Stomach (tissue), 9 donors: Measurements from ENCODE around the gene PIK3R6. TPM values are rescaled to one million over a fixed set of nuclear protein-coding genes. Genes with fewer than 3 reads are reported as not detected.

Experiments used
- DNase-seq, 2 donors: peaks; one replicate each; pipeline versions ENCODE4 v3.0.0 to v3.0.0-alpha.2; 2013 to 2019
- H3K27ac ChIP-seq, 5 donors: fragments of 200-600 bp in 4 of 5; sonication (generic) in 4 of 5; one replicate each; pipeline ENCODE4 v1.5.1; 2013 to 2019; ENCODE audit warnings: mild to moderate bottlenecking in 1 of 5, moderate library complexity in 1 of 5
- H3K27me3 ChIP-seq, 3 donors: fragments of 200-600 bp; sonication (generic); one replicate each; pipeline ENCODE4 v1.5.1; 2017 to 2019; ENCODE audit warnings: mixed run types in 1 of 3
- H3K36me3 ChIP-seq, 4 donors: fragments of 200-600 bp; sonication (generic); 1 replicate in 3 of 4; 2 replicates in 1 of 4; pipeline ENCODE4 v1.5.1; 2016 to 2019
- H3K4me1 ChIP-seq, 4 donors: fragments of 200-600 bp; sonication (generic); one replicate each; pipeline ENCODE4 v1.5.1; 2016 to 2019
- H3K4me3 ChIP-seq, 4 donors: fragments of 200-600 bp; sonication (generic) in 3 of 4; one replicate each; pipeline ENCODE4 v1.5.1; 2016 to 2019; ENCODE audit warnings: mild to moderate bottlenecking in 1 of 4
- H3K9me3 ChIP-seq, 4 donors: fragments of 200-600 bp; sonication (generic); one replicate each; pipeline ENCODE4 v1.5.1; 2016 to 2019
- CTCF ChIP-seq, 7 experiments: fragments of 450-650 bp in 4 of 7; fragments of 200-600 bp in 3 of 7; sonication (generic) in 3 of 7; IDR thresholded peaks; one replicate each; pipeline ENCODE4 v1.5.1; 2016 to 2019; ENCODE audit warnings: antibody characterized with exemption in 7 of 7, control low read depth in 2 of 7, mild to moderate bottlenecking in 1 of 7
- EP300 ChIP-seq: sonication (generic); formaldehyde crosslinking; IDR thresholded peaks from one replicate; pipeline ENCODE4 v1.6.1; 2017; ENCODE audit warnings: antibody characterized with exemption
- POLR2A ChIP-seq, 4 donors: fragments of 450-650 bp; IDR thresholded peaks; one replicate each; pipeline ENCODE4 v1.6.1; 2016; ENCODE audit warnings: antibody characterized with exemption in 4 of 4, control low read depth in 2 of 4, mild to moderate bottlenecking in 1 of 4, moderate library complexity in 1 of 4
- POLR2AphosphoS5 ChIP-seq, 3 donors: sonication (generic); formaldehyde crosslinking; IDR thresholded peaks; one replicate each; pipeline ENCODE4 v1.6.1; 2016; ENCODE audit warnings: antibody characterized with exemption in 3 of 3
- WGBS, 5 donors: extraction: QIAGEN DNeasy Blood & Tissue Kit in 3 of 5; methylation state at CpG; one replicate each; pipeline versions ENCODE4 v1.1.5 to v1.1.7; 2013 to 2018; 5-methylcytosine and 5-hydroxymethylcytosine counted together
- intact Hi-C: fragments of 100-400 bp; cut with DNase I; formaldehyde crosslinking; loops from one replicate; pipeline ENCODE4 v1.15.1; 2023; ENCODE audit warnings: low total_unique reads
- polyA plus RNA-seq, 3 donors: library from polyadenylated mRNA; stranded (reverse); fragments of 200-250 nt; gene quantifications; one replicate each; pipeline ENCODE4 v1.2.3, GENCODE V29; 2013
- total RNA-seq, 5 donors: library from RNA; depleted of rRNA; stranded (reverse); fragments of >200 nt; gene quantifications; one replicate each; pipeline versions ENCODE4 v1.1.0 to v1.2.3, GENCODE V29; 2014 to 2016
- donor health status: healthy with polysubstance abuse.
- donor health status: Bipolar disorder and iron deficiency.
- donor health status: healthy.

The PIK3R6 gene
- total and polyA plus RNA-seq, 8 donors = under 0.01 to 4.3 (median 0.37) TPM; not detected in 1

DNA sequence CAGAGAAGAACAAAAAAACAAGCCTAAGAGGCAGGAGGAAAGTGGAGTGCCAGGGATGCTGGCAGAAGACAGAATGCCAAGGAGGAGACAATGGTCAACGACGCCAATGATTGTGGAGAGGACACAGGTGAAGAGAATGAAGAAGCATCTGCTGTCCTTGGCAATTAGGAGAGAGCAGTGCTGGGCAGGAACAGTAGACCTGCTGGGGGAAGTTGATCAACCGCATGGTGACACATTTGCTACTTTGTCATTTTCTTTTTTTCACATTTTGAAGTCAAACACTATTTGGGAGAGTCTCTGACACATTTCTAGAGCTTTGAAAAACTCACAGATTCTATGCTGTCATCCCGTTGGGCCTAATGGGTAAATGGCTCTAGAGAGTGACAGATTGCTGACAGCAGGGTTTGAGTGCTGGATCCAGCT is 1.1 kb upstream of the PIK3R6 start:
- intact Hi-C loops = no loop called here
- Histone ChIP-seq H3K4me1 (peaks cover 0 to 6% (median 1%) of the 10 kb centered on the region in 4 donors), H3K27ac (no peak overlapping the region), H3K9me3 (no peaks in the 10 kb centered on the region), H3K27me3 (peaks cover 0 to 40% (median 7%) of the 10 kb centered on the region in 3 donors), H3K4me3 (no peak overlapping the region), H3K36me3 (no peaks in the 10 kb centered on the region)
- DNase-seq = no peak
- WGBS, 5 donors = 77 to 87% (median 80%) methylated on average over 4 of the region's 4 CpGs
- no peak for TF ChIP-seq POLR2A (IDR thresholded peaks at IDR 0.05)

GRCh38 chr17:8868092-8868491 is 618 bp upstream of the PIK3R6 start:
- TF ChIP-seq EP300 (no peak), POLR2A (IDR thresholded peaks at IDR 0.05) (no peak), POLR2AphosphoS5 (IDR thresholded peaks at IDR 0.05) (no peak), CTCF (IDR thresholded peaks at IDR 0.05) (no peak)
- no peak for DNase-seq
- intact Hi-C loops = no loop called here
- Histone ChIP-seq H3K27me3 (peaks cover 0 to 36% (median 2%) of the 10 kb centered on the region in 3 donors), H3K36me3 (no peaks in the 10 kb centered on the region), H3K4me1 (peaks cover 0 to 5% (median 0%) of the 10 kb centered on the region in 4 donors), H3K4me3 (no peak overlapping the region), H3K9me3 (no peaks in the 10 kb centered on the region), H3K27ac (no peak overlapping the region)
- 89 to 96% (median 90%) methylated on average over 1 of the region's 1 CpG for WGBS, 5 donors

- Histone ChIP-seq H3K27ac (no peak overlapping the region), H3K4me1 (peaks cover 0 to 5% (median 0%) of the 10 kb centered on the region in 4 donors), H3K4me3 (no peak overlapping the region), H3K36me3 (no peaks in the 10 kb centered on the region), H3K9me3 (no peaks in the 10 kb centered on the region), H3K27me3 (peaks cover 0 to 19% (median 0%) of the 10 kb centered on the region in 3 donors)
- 61 to 92% (median 90%) methylated on average over 7 of the region's 7 CpGs for WGBS, 5 donors
- no peak for TF ChIP-seq EP300
- TF ChIP-seq POLR2AphosphoS5 (IDR thresholded peaks at IDR 0.05) = no peak
- TF ChIP-seq CTCF (IDR thresholded peaks at IDR 0.05) = no peak
- TF ChIP-seq POLR2A (IDR thresholded peaks at IDR 0.05) = no peak
- intact Hi-C loops = no loop called here
- no peak for DNase-seq
These were observed 1.7 kb downstream of the PIK3R6 start for GRCh38 chr17:8865811-8866210.

GRCh38 chr17:8865385-8865784 is 2.1 kb downstream of the PIK3R6 start:
- Histone ChIP-seq H3K4me3 (no peak overlapping the region), H3K9me3 (no peaks in the 10 kb centered on the region), H3K27me3 (peaks cover 0 to 19% (median 0%) of the 10 kb centered on the region in 3 donors), H3K27ac (no peak overlapping the region), H3K4me1 (peaks cover 0 to 5% (median 0%) of the 10 kb centered on the region in 4 donors), H3K36me3 (no peaks in the 10 kb centered on the region)
- 46 to 64% (median 55%) methylated on average over 6 of the region's 6 CpGs for WGBS, 5 donors
- TF ChIP-seq POLR2A (IDR thresholded peaks at IDR 0.05) = no peak
- TF ChIP-seq EP300 = no peak
- TF ChIP-seq POLR2AphosphoS5 (IDR thresholded peaks at IDR 0.05) = no peak
- no peak for TF ChIP-seq CTCF (IDR thresholded peaks at IDR 0.05)
- intact Hi-C loops = no loop called here
- DNase-seq = no peak

GRCh38 chr17:8862213-8863056 is 5.0 kb downstream of the PIK3R6 start:
- TF ChIP-seq POLR2A (IDR thresholded peaks at IDR 0.05) (no peak), POLR2AphosphoS5 (IDR thresholded peaks at IDR 0.05) (no peak), EP300 (no peak), CTCF (IDR thresholded peaks at IDR 0.05) (no peak)
- WGBS, 5 donors = 72 to 88% (median 80%) methylated on average over 9 of the region's 9 CpGs
- H3K9me3 ChIP-seq = no peaks in the 10 kb centered on the region
- peaks cover 0 to 9% (median 8%) of the 10 kb centered on the region in 4 donors for H3K4me1 ChIP-seq
- no peak overlapping the region for H3K27ac ChIP-seq
- intact Hi-C loops = no loop called here
- peaks cover 0 to 20% (median 0%) of the 10 kb centered on the region in 3 donors for H3K27me3 ChIP-seq
- H3K36me3 ChIP-seq = no peaks in the 10 kb centered on the region
- no peak overlapping the region for H3K4me3 ChIP-seq
- no peak for DNase-seq
